DOHH2 (cell line): Measurements from ENCODE around the gene PCDH9.

Experiments
- CTCF ChIP-seq: fragments of 200-600 bp; sonication (generic); IDR thresholded peaks from one replicate; pipeline ENCODE4 v1.5.1; 2014; ENCODE audit warnings: antibody characterized with exemption, mild to moderate bottlenecking, low read depth, low read length; ENCODE audit not compliant: poor library complexity, severe bottlenecking
- EZH2phosphoT487 ChIP-seq: fragments of 200-600 bp; sonication (generic); IDR thresholded peaks from 2 replicates; pipeline ENCODE4 v1.6.1; 2017; ENCODE audit warnings: borderline replicate concordance, mild to moderate bottlenecking, antibody characterized with exemption, low read length, moderate library complexity, mixed read lengths

- no peak for TF ChIP-seq CTCF
- no peak for TF ChIP-seq EZH2phosphoT487
These were observed 168.0 kb downstream of the PCDH9 start for GRCh38 chr13:67062160-67062559.
